OCI-LY3 (cell line): Measurements from ENCODE around the gene SH2D1B.

Experiments used
- H2AFZ ChIP-seq: fragments of 200-600, 300-600 bp; shearing (Covaris generic); 2 replicates; pipeline ENCODE4 v1.6.0; 2014; ENCODE audit warnings: antibody characterized with exemption, low read depth, low read length
- H3K27ac ChIP-seq: fragments of 200-600, 300-600 bp; sonication (generic); 2 replicates; pipeline ENCODE4 v1.5.1; 2014; ENCODE audit warnings: mild to moderate bottlenecking, low read length, moderate library complexity, mixed read lengths
- H3K27me3 ChIP-seq: fragments of 200-600, 300-600 bp; sonication (generic); 2 replicates; pipeline ENCODE4 v1.6.1; 2014; ENCODE audit warnings: low read depth, low read length, mixed read lengths
- H3K36me3 ChIP-seq: fragments of 200-600, 300-600 bp; sonication (generic); replicated peaks from 2 replicates; pipeline ENCODE3; 2014; ENCODE audit warnings: low read depth, low read length, mixed read lengths
- H3K4me1 ChIP-seq: fragments of 300-600, 200-600 bp; sonication (generic); 2 replicates; pipeline ENCODE4 v1.6.1; 2014; ENCODE audit warnings: low read length, mixed read lengths
- H3K4me2 ChIP-seq: fragments of 200-600, 300-600 bp; sonication (generic); 2 replicates; pipeline ENCODE4 v1.6.1; 2014; ENCODE audit warnings: low read length, mixed read lengths
- H3K4me3 ChIP-seq: fragments of 300-600, 200-600 bp; sonication (generic); 2 replicates; pipeline ENCODE4 v1.5.1; 2014; ENCODE audit warnings: antibody characterized with exemption, mild to moderate bottlenecking, low read length, moderate library complexity
- H3K79me2 ChIP-seq: fragments of 300-600, 200-600 bp; shearing (Covaris generic); 2 replicates; pipeline ENCODE4 v1.6.1; 2014; ENCODE audit warnings: mild to moderate bottlenecking, low read length, mixed read lengths
- H3K9ac ChIP-seq: fragments of 300-600, 200-600 bp; shearing (Covaris generic); 2 replicates; pipeline ENCODE4 v1.6.0; 2014; ENCODE audit warnings: mild to moderate bottlenecking, low read length, moderate library complexity
- H3K9me3 ChIP-seq: fragments of 200-600, 300-600 bp; shearing (Covaris generic); 2 replicates; pipeline ENCODE4 v1.6.1; 2014; ENCODE audit warnings: low read length, mixed read lengths; ENCODE audit not compliant: insufficient read depth
- H4K20me1 ChIP-seq: fragments of 200-600, 300-600 bp; sonication (generic); 2 replicates; pipeline ENCODE4 v1.6.1; 2016; ENCODE audit warnings: low read length, mixed read lengths; ENCODE audit not compliant: insufficient read depth
- EZH2phosphoT487 ChIP-seq: fragments of 200-600 bp; shearing (Covaris generic); IDR thresholded peaks from 2 replicates; pipeline ENCODE4 v1.6.1; 2018; ENCODE audit warnings: antibody characterized with exemption, mixed run types, low read depth
- TF ChIP-seq, protein P1 (sequence below): fragments of 200-600, 300-600 bp; sonication (generic); IDR thresholded peaks from 2 replicates; pipeline ENCODE4 v1.5.1; 2014; ENCODE audit warnings: antibody characterized with exemption, low read length, low read depth

The SH2D1B gene

DNA sequence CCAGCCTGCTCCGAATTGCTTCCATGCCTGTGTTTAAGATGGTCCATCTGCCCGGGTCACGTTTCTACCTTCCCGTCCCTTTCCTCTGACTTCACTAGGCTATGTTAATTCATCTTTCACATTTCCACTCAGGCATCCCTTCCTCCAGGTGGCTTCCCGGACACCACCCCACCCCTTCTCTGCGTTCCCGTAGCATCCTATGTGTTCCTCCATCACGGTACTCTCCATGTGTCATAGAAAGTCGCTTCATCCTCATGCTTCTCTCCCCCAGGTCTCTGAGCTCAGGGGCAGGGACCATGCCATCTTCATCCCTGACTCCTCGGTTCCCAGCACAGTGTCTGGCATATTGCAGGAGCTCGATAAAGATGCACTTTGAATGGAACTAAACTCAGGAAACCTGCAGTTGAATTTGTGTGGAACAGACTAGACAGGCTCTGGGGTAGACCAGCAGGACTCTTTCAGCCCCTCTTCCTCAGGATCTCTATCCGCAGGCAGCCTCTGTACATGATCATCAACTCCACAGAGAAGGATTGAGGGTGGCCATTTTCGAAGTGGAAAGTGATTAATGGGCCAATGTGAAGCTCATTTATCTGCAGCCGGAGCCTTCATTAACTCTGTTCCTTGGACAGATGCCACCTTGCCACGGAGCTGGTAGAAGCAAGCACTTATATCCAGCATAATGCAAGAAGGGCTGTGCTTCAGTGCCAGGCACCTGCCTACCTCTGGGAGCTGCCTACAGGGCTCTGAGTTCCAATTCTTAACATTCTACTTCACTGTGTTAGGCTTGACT is 21.3 kb downstream of the SH2D1B start:
- H3K36me3 ChIP-seq: no peaks in the 10 kb centered on the region
- peaks cover 63% of the 10 kb centered on the region for H3K27me3 ChIP-seq
- no peaks in the 10 kb centered on the region for H3K9me3 ChIP-seq
- H3K79me2 ChIP-seq: no peaks in the 10 kb centered on the region
- TF ChIP-seq EZH2phosphoT487: no peak
- TF ChIP-seq, protein P1, sequence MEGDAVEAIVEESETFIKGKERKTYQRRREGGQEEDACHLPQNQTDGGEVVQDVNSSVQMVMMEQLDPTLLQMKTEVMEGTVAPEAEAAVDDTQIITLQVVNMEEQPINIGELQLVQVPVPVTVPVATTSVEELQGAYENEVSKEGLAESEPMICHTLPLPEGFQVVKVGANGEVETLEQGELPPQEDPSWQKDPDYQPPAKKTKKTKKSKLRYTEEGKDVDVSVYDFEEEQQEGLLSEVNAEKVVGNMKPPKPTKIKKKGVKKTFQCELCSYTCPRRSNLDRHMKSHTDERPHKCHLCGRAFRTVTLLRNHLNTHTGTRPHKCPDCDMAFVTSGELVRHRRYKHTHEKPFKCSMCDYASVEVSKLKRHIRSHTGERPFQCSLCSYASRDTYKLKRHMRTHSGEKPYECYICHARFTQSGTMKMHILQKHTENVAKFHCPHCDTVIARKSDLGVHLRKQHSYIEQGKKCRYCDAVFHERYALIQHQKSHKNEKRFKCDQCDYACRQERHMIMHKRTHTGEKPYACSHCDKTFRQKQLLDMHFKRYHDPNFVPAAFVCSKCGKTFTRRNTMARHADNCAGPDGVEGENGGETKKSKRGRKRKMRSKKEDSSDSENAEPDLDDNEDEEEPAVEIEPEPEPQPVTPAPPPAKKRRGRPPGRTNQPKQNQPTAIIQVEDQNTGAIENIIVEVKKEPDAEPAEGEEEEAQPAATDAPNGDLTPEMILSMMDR: no peak
- no peak overlapping the region for H3K27ac ChIP-seq
- peaks cover 8% of the 10 kb centered on the region for H3K4me1 ChIP-seq
- H4K20me1 ChIP-seq: no peaks in the 10 kb centered on the region; the same call in 1 of the 2 replicates
- no peak overlapping the region for H3K9ac ChIP-seq
- H2AFZ ChIP-seq: no peak overlapping the region
- no peak overlapping the region for H3K4me2 ChIP-seq
- no peak overlapping the region for H3K4me3 ChIP-seq

DNA sequence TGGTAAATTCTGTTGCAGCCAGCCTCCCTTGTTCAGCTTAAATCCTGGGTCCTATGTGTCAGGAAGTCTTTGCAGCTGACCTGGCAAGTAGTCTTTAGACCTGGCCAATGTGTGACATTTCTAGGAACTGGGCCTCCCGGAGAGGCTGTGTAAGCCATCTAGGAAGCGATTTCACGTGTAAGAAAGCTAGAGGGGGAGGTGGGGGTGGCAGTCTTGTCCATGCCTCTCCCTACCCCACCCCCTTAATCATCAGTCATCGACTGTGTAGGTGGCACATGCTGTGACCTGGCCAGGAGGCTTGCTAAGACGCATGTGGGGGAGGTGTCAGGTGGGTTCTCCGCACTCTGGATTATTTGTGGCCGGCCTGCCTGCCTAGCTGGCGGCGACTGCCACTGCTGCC is 22.0 kb downstream of the SH2D1B start:
- Histone ChIP-seq H4K20me1 (no peaks in the 10 kb centered on the region; the same call in 1 of the 2 replicates), H3K36me3 (no peaks in the 10 kb centered on the region), H2AFZ (no peak overlapping the region), H3K4me3 (no peak overlapping the region), H3K27ac (no peak overlapping the region), H3K9me3 (no peaks in the 10 kb centered on the region), H3K79me2 (no peaks in the 10 kb centered on the region), H3K4me1 (peaks cover 8% of the 10 kb centered on the region), H3K4me2 (no peak overlapping the region), H3K27me3 (peaks cover 59% of the 10 kb centered on the region), H3K9ac (no peak overlapping the region)
- no peak for TF ChIP-seq EZH2phosphoT487
- TF ChIP-seq, protein P1: no peak

DNA sequence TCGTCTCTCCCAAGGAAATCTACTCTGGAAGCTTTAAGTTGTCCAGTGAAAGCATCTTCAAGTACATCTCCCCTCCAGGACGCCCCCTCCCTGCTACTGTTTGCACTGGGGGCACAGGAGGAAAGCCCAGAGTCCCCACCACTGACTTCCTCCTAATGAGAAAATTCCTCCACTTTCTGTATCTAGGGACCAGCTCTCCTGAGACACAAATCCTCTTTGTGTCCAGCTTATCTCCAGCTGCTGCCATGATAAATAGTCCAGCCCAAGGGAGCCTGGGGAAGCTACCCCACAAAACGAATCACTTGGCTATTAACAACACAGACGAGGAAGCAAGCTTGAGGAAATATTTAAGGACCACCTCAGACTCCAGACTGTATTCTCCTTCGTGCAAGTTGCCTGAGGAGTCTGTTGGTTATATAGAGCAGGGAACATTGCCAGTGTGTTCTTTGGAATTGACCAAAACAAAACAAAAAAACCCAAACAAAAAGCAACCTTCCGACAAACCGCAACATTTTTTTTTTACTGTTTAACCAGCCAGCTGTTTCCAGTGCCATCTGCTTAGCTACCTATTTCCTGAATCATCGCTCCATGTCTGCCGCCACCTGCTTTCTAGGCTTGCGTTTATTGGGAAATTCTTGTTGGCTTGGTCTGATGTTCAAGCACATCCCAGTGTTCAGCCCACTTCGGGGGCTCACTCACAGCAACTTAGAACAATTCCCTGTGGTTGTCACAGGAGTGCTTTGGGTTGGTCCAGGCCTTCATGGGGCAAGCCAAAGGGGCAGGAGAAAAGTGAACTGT is 22.7 kb downstream of the SH2D1B start:
- TF ChIP-seq EZH2phosphoT487: no peak
- TF ChIP-seq, protein P1: no peak
- H3K79me2 ChIP-seq: no peaks in the 10 kb centered on the region
- H3K4me1 ChIP-seq: peaks cover 8% of the 10 kb centered on the region
- H3K27ac ChIP-seq: no peak overlapping the region
- H3K9me3 ChIP-seq: no peaks in the 10 kb centered on the region
- H3K27me3 ChIP-seq: peaks cover 56% of the 10 kb centered on the region
- H3K4me3 ChIP-seq: no peak overlapping the region
- H2AFZ ChIP-seq: no peak overlapping the region
- no peaks in the 10 kb centered on the region for H3K36me3 ChIP-seq
- peak overlapping the region; percentile 15; the same call in 1 of the 2 replicates for H3K4me2 ChIP-seq
- no peaks in the 10 kb centered on the region; the same call in 1 of the 2 replicates for H4K20me1 ChIP-seq
- no peak overlapping the region for H3K9ac ChIP-seq

DNA sequence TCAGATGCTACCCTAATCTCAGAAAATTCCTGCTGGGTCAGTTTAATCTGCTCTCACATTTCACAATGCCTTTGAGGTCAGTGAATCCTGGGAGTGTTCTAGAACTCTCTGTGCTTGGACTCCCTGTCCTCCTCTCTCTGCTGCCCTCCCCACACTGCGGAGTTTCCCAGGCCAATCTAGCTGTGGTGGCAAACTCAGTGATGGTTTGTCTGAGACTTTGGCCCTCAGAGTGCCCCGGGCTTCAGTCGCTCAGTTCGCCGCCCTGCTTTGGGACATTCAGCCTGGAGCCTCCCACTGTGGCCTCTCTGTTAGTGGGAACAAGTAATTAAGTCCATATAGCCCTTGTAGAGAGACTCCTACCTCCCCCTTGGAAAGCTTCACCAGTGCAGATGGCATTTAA is 23.3 kb downstream of the SH2D1B start:
- TF ChIP-seq EZH2phosphoT487: no peak
- TF ChIP-seq, protein P1: no peak
- Histone ChIP-seq H2AFZ (no peak overlapping the region), H3K27ac (no peak overlapping the region), H3K4me2 (no peak overlapping the region), H3K9me3 (no peaks in the 10 kb centered on the region), H3K9ac (no peak overlapping the region), H4K20me1 (no peaks in the 10 kb centered on the region; the same call in 1 of the 2 replicates), H3K79me2 (no peaks in the 10 kb centered on the region), H3K4me1 (peaks cover 8% of the 10 kb centered on the region), H3K36me3 (no peaks in the 10 kb centered on the region), H3K27me3 (peaks cover 56% of the 10 kb centered on the region), H3K4me3 (no peak overlapping the region)
